Stimulated activated CD8-positive, alpha-beta memory T cell treated with anti-CD3 and anti-CD28 coated beads, Interleukin-7, amount 100 ng/mL, for 24 hours (primary cell): Measurements from ENCODE around the gene SBF2.
"Not testable (repeated sequence)": the region's sequence is repeated elsewhere in the genome, so short reads cannot be mapped to it uniquely, and the experiment has no call there.

Experiments
- DNase-seq: peaks from one replicate; pipeline ENCODE4 v3.0.0-alpha.2; 2020; ENCODE audit warnings: low read depth

SBF2 gene

GRCh38 chr11:10298342-10298741, 4.3 kb upstream of the SBF2 start:
- DNase-seq: no peak

- DNase-seq: no peak
Observed at GRCh38 chr11:10295064-10295901, 1.3 kb upstream of the SBF2 start.

GRCh38 chr11:10294290-10294953, 403 bp upstream of the SBF2 start:
- DNase-seq: no peak

- DNase-seq: no peak
Observed at GRCh38 chr11:10291801-10292638, 2.0 kb downstream of the SBF2 start.

GRCh38 chr11:10289765-10290380, 4.1 kb downstream of the SBF2 start:
- DNase-seq: no peak

- no peak for DNase-seq
Observed at GRCh38 chr11:10288881-10289764, 4.9 kb downstream of the SBF2 start.

- DNase-seq: no peak
Observed at GRCh38 chr11:10287766-10288715, 6.0 kb downstream of the SBF2 start.

- no peak for DNase-seq
Observed at GRCh38 chr11:10287140-10287539, 6.9 kb downstream of the SBF2 start.

GRCh38 chr11:10285148-10285802, 8.7 kb downstream of the SBF2 start:
- no peak for DNase-seq

- DNase-seq: no peak
Observed at GRCh38 chr11:10283991-10284390, 10.0 kb downstream of the SBF2 start.

- no peak for DNase-seq
Observed at GRCh38 chr11:10282117-10282516, 11.9 kb downstream of the SBF2 start.

- DNase-seq: no peak
Observed at GRCh38 chr11:10275714-10276113, 18.3 kb downstream of the SBF2 start.

- no peak for DNase-seq
Observed at GRCh38 chr11:10274726-10275125, 19.3 kb downstream of the SBF2 start.

- DNase-seq: no peak
Observed at GRCh38 chr11:10273738-10274137, 20.3 kb downstream of the SBF2 start.

GRCh38 chr11:10272132-10272531, 21.9 kb downstream of the SBF2 start:
- no peak for DNase-seq

- DNase-seq: no peak
Observed at GRCh38 chr11:10268746-10269488, 25.1 kb downstream of the SBF2 start.

GRCh38 chr11:10267821-10268220, 26.2 kb downstream of the SBF2 start:
- DNase-seq: no peak

GRCh38 chr11:10265936-10266335, 28.1 kb downstream of the SBF2 start:
- DNase-seq: no peak

GRCh38 chr11:10264716-10265115, 29.3 kb downstream of the SBF2 start:
- not testable (repeated sequence) for DNase-seq
